NCI-H2081 (cell line): ENCODE results near the gene MAP4K3.
"Not testable (repeated sequence)": the region's sequence is repeated elsewhere in the genome, so short reads cannot be mapped to it uniquely, and the experiment has no call there.

ENCODE experiments used
- DNase-seq, 2 experiments: peaks; one replicate each; lab custom pipeline; 2025; lab: John Stamatoyannopoulos, UW

The MAP4K3 gene

GRCh38 chr2:39370101-39370500 is 67.0 kb downstream of the MAP4K3 start:
- no peak for DNase-seq

- DNase-seq, result no peak
These were observed 68.2 kb downstream of the MAP4K3 start for GRCh38 chr2:39368846-39369245.

GRCh38 chr2:39368376-39368775 is 68.7 kb downstream of the MAP4K3 start:
- DNase-seq, result no peak

GRCh38 chr2:39362595-39362994 is 74.5 kb downstream of the MAP4K3 start:
- DNase-seq, result no peak

- no peak for DNase-seq
These were observed 75.6 kb downstream of the MAP4K3 start for GRCh38 chr2:39361511-39361910.

- not testable (repeated sequence) for DNase-seq
These were observed 76.7 kb downstream of the MAP4K3 start for GRCh38 chr2:39360342-39360741.

GRCh38 chr2:39359453-39360038 is 77.5 kb downstream of the MAP4K3 start:
- DNase-seq, result no peak

- DNase-seq, result no peak
These were observed 80.0 kb downstream of the MAP4K3 start for GRCh38 chr2:39356922-39357639.

GRCh38 chr2:39350658-39351057 is 86.4 kb downstream of the MAP4K3 start:
- no peak for DNase-seq

- no peak for DNase-seq
These were observed 98.6 kb downstream of the MAP4K3 start for GRCh38 chr2:39338502-39338901.

GRCh38 chr2:39335930-39336329 is 101.2 kb downstream of the MAP4K3 start:
- no peak for DNase-seq

GRCh38 chr2:39334978-39335377 is 102.1 kb downstream of the MAP4K3 start:
- DNase-seq, result no peak

- no peak for DNase-seq
These were observed 102.6 kb downstream of the MAP4K3 start for GRCh38 chr2:39334529-39334928.

- no peak for DNase-seq
These were observed 110.4 kb downstream of the MAP4K3 start for GRCh38 chr2:39326644-39327043.

GRCh38 chr2:39325966-39326365 is 111.1 kb downstream of the MAP4K3 start:
- DNase-seq, result no peak

GRCh38 chr2:39321056-39322035 is 115.7 kb downstream of the MAP4K3 start:
- not testable (repeated sequence) for DNase-seq

- no peak for DNase-seq
These were observed 116.9 kb downstream of the MAP4K3 start for GRCh38 chr2:39320162-39320561.

GRCh38 chr2:39313575-39313974 is 123.5 kb downstream of the MAP4K3 start:
- no peak for DNase-seq

GRCh38 chr2:39311469-39311868 is 125.6 kb downstream of the MAP4K3 start:
- DNase-seq, result no peak

- DNase-seq, result no peak
These were observed 128.3 kb downstream of the MAP4K3 start for GRCh38 chr2:39308778-39309177.

GRCh38 chr2:39306626-39307025 is 130.5 kb downstream of the MAP4K3 start:
- DNase-seq, result no peak

GRCh38 chr2:39304729-39305128 is 132.4 kb downstream of the MAP4K3 start:
- no peak for DNase-seq

GRCh38 chr2:39304200-39304599 is 132.9 kb downstream of the MAP4K3 start:
- no peak for DNase-seq
